H1 (cell line): ENCODE measurements around the gene PA2G4. TPM values are rescaled to one million over a fixed set of nuclear protein-coding genes. Genes with fewer than 3 reads are reported as not detected.

Experiments used
- EGR1 ChIP-seq: IDR thresholded peaks from 2 replicates; pipeline ENCODE4 v1.6.1; 2011; ENCODE audit warnings: low read depth, low read length, borderline replicate concordance
- SRF ChIP-seq: IDR thresholded peaks from 2 replicates; pipeline ENCODE4 v1.6.1; 2011; ENCODE audit warnings: mild to moderate bottlenecking, low read depth, low read length, moderate library complexity
- TAF1 ChIP-seq: IDR thresholded peaks from 2 replicates; pipeline ENCODE4 v1.6.1; 2011; ENCODE audit warnings: mild to moderate bottlenecking, low read depth, low read length
- polyA plus RNA-seq, 7 experiments: library from polyadenylated mRNA; depleted of rRNA in 3 of 7; stranded (reverse) in 5 of 7; unstranded in 2 of 7; fragments of >200 nt in 5 of 7; fragments of 200-250 nt in 2 of 7; gene quantifications; 1 replicate in 5 of 7; 2 replicates in 1 of 7; 4 replicates in 1 of 7; pipeline versions ENCODE4 v1.2.1 to v1.2.3, GENCODE V29; 2011 to 2013; ENCODE audit warnings: missing spikeins in 2 of 7, mixed read lengths in 2 of 7
- total RNA-seq: library from RNA; stranded (reverse); fragmentation: NEBNext Ultra II Directional; extraction: Animal tissue kit (Norgen Biotek cat#: 25700); gene quantifications from 2 replicates; pipeline ENCODE4 v1.2.1, GENCODE V29; 2021
- TF ChIP-seq, protein P1 (sequence below), 3 experiments: IDR thresholded peaks; 1 replicate in 2 of 3; 2 replicates in 1 of 3; pipeline versions ENCODE4 v1.5.1 to v1.6.1; 2011; ENCODE audit warnings: low read length in 3 of 3, mild to moderate bottlenecking in 3 of 3, inconsistent platforms in 2 of 3, low read depth in 1 of 3, moderate library complexity in 1 of 3; ENCODE audit not compliant: insufficient read depth in 1 of 3; ENCODE audit errors: control extremely low read depth in 1 of 3

The PA2G4 gene
- total and polyA plus RNA-seq, 2 of the 8 experiments (the other 6 are each of a cell fraction or from before 2014, with no cell fraction given) = 159 to 242 TPM

GRCh38 chr12:56151672-56152131 is 47.3 kb downstream of the PA2G4 start (continued):
- no peak for TF ChIP-seq SRF
- TF ChIP-seq TAF1 = 0 out of 2 replicates have a peak, but pooled peaks have one; percentile 52
- TF ChIP-seq, protein P1, sequence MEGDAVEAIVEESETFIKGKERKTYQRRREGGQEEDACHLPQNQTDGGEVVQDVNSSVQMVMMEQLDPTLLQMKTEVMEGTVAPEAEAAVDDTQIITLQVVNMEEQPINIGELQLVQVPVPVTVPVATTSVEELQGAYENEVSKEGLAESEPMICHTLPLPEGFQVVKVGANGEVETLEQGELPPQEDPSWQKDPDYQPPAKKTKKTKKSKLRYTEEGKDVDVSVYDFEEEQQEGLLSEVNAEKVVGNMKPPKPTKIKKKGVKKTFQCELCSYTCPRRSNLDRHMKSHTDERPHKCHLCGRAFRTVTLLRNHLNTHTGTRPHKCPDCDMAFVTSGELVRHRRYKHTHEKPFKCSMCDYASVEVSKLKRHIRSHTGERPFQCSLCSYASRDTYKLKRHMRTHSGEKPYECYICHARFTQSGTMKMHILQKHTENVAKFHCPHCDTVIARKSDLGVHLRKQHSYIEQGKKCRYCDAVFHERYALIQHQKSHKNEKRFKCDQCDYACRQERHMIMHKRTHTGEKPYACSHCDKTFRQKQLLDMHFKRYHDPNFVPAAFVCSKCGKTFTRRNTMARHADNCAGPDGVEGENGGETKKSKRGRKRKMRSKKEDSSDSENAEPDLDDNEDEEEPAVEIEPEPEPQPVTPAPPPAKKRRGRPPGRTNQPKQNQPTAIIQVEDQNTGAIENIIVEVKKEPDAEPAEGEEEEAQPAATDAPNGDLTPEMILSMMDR (IDR thresholded peaks at IDR 0.05; ENCODE audit: control extremely low read depth in 1 of 3, insufficient read depth in 1 of 3, low read depth in 1 of 3, low read length in 3 of 3) = peak; percentile 37 to 77 (median 56)
- no peak for TF ChIP-seq EGR1
